GM18505 (cell line): ENCODE measurements around the gene PFKL.

ENCODE experiments used
- ATAC-seq: cut with Tn5 transposase; IDR thresholded peaks from one replicate; pipeline ENCODE4 v1.9.1; 2021; ENCODE audit not compliant: unreplicated experiment
- POLR2A ChIP-seq: IDR thresholded peaks from 4 replicates; pipeline ENCODE4 v1.6.1; 2011; ENCODE audit warnings: borderline replicate concordance; ENCODE audit not compliant: insufficient read depth, insufficient read length; ENCODE audit errors: extremely low read depth

PFKL gene

GRCh38 chr21:44326716-44327602, 27.1 kb downstream of the PFKL start:
- ATAC-seq: no peak
- no peak for TF ChIP-seq POLR2A

- TF ChIP-seq POLR2A: no peak
- no peak for ATAC-seq
Observed at GRCh38 chr21:44327603-44327974, 27.7 kb downstream of the PFKL start.

DNA sequence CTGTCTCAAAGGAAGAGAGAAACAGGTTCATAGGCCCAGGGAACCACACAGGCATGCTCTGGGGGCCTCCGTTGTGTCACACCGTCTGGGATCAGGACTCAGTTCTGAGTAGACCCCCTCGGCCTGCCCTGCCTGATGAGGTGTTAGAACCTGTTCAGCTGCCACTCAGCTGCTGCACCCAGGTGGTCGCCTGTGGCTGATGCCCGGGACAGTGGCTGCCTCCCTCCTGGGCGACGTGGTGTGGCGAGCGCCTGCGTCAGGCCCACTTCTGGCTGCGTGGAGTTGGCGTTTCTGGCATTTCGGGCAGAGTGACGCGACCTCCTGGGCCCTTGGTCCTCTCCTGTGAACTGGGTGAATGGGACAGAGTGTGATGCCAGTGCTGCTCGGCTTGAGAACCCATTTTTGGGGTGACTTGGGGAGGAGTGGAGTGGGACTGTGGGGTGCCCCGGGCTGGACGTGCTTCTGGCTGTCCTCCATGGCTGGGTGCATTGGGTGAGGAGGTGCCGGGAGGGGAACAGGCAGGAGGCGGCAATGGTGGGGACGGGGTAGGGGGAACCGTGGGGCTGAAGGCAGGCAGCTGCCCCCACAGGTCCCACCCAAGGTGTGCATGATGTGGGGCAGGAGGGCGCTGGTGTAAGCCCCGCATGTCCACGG, 28.5 kb downstream of the PFKL start:
- TF ChIP-seq POLR2A: peak; percentile 17
- ATAC-seq: no peak

DNA sequence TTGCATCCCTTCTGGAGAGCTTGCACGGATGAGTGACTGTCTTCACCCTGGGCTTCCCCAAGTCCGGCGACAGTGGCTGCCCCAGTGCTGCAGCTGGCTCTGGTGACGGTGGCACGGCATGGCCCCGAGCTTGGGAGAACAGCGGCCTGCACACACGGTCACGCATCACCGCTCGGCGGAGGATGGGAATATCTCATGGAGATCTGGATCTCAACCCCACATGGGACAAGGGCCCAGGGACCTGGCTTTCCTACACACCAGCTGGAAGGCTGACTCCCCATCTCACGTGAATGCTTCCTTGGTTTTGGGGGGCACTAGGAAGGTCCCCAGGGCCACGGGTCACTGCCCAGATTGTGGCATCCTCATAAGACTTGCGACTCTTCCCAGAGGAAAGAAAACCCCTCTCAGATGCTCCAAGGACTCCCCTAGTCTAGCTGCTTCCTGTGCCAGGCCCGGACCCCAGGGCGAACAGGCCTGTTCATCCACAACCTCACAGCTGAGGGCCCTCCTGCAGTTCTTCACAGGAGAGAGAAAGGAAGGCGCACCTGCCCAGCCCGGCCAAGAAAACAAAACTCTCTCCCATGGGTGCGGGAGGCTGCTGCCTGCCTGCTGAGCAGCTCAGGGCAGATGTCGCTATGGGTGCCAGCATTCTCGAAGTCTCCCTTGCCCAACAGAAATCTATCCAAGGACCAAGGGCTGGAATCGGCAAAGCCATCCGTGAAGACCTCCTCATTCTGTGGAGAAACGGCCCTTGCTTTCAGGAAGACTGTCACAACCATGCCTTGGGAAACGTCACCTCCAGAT, 29.4 kb downstream of the PFKL start:
- no peak for TF ChIP-seq POLR2A

GRCh38 chr21:44329971-44330681, 30.3 kb downstream of the PFKL start:
- no peak for TF ChIP-seq POLR2A
- no peak for ATAC-seq

More for the DNA sequence above, 29.4 kb downstream of the PFKL start:
- no peak for ATAC-seq

DNA sequence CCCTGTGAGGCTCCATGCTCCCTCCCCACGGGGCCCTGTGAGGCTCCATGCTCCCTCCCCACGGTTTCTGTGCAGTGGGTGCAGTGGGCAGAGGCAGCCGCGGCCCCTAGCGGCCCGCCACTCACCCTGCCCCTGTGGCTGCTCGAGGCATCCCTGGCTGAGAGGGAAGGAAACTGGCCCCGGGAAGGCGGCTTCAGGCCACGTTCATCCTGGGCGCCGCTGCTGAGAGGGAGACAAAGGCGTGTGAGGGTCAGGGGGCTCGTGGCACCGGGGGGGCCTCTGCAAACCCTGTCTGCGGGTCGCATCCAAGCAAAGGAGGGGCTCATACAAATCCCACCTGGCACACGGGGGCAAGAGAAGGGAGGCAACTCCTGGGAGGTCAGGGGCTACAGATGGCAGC, 30.8 kb downstream of the PFKL start:
- no peak for ATAC-seq

GRCh38 chr21:44331209-44331608, 31.4 kb downstream of the PFKL start:
- ATAC-seq: no peak
- peak; percentile 17 for TF ChIP-seq POLR2A

More for the DNA sequence above, 30.8 kb downstream of the PFKL start:
- no peak for TF ChIP-seq POLR2A

GRCh38 chr21:44331650-44332307, 31.9 kb downstream of the PFKL start:
- TF ChIP-seq POLR2A: peak; percentile 6
- ATAC-seq: no peak

DNA sequence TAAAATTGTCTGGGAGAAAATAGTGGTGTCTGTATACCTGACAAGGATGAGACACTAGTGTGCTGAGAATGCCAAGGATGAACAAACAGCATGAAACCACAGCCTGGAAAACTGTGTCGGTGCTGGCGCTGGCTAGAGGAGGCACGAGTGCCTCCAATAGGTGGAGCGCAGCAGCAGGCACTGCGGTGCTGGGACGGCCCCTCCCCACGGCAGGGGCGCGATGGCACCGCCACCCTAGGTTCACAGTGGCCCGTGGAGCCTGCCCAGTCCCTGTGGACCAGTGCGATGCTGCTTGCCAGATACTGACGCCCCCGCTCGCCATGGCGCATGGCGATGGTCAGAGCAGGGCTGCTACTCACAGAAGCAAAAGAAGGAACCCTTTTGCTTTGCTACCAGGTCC, 32.5 kb downstream of the PFKL start:
- ATAC-seq: no peak
- TF ChIP-seq POLR2A: no peak

DNA sequence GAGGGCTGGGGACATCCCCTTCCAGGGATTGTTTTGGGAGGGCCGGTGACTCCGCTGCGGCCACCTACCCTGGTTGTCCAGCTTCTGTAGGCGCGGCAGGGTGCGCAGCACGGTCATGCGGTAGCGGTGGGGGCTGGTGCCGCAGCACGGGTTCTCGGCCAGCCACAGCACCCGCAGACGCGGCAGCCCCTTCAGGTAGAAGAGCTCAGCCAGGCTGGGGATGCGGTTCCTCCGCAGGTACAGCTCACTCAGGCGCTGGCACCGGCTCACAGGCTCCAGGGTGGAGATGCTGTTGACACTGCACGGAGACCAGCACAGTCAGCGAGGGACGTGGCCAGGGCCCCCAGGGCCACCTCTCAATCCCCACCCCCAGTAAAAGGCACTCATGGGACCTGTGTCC, 33.1 kb downstream of the PFKL start:
- TF ChIP-seq POLR2A: no peak
- no peak for ATAC-seq

DNA sequence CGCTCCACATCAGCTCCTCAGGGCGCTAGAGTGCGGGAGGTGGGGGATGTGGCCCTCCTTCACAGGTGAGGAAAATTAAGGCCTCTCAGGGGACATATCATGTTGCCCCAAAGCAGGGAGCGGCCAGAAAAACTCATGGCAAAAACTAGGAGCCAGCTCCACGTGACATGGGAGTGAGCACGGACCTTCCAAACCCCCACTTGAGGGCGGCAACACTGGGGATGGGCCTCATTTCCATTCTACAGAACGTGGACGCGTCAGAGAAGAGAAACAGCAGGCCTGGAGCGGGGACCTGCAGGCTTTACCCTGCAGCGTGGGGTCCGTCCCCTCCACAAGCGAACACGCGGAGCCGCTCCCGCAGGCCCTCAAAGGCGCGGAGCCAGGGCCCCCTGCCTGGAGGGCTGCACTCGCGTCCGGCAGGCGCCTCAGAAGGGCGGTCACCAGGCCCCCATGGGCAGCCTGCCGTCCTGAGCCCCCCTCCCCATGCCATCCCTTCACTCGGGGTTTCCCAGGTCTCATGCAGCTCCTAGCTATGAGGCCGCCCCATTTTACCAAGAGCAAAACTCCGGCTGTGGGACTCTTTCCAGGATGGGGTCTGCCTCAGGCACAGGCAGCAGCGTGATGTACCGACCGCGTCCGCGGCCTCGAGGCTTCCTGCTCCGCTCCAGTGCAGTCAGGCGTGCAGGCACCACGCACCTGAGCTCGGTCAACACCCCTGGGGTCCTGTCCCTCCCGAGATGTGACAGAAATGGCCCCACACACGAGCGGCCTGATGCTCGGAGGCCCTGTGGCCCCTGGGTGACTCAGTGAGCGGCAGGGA, 33.9 kb downstream of the PFKL start:
- no peak for TF ChIP-seq POLR2A
- no peak for ATAC-seq
